ENCODE results near the gene BLZF1. TPM values are rescaled to one million over a fixed set of nuclear protein-coding genes. Genes with fewer than 3 reads are reported as not detected.
"Not testable (repeated sequence)": the region's sequence is repeated elsewhere in the genome, so short reads cannot be mapped to it uniquely, and the experiment has no call there.

BLZF1 gene
- total and polyA plus RNA-seq, 12 donors, result 8.4 to 32.5 (median 24.1) TPM

DNA sequence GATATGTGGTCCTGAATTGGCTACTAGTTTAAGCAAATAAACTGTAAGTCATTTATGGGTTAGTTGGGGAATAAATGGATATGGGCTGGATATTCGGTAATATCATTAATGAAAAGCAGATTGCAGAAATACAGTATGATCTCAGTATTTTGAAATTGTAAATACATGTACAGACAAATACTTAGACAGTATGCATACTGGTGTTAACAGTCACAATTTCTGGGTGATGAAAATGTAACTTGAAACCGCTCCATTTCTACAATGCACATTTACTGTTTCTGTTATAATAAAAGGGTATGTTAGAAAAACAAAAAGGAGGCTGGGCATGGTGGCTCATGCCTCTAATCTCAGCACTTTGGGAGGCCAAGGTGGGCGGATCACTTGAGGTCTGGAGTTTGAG is 28.0 kb downstream of the BLZF1 start:
- Histone ChIP-seq H3K36me3 (peaks cover 0 to 72% (median 13%) of the 10 kb centered on the region in 9 donors), H3K4me1 (no peaks in the 10 kb centered on the region), H3K27me3 (no peaks in the 10 kb centered on the region), H3K27ac (no peak overlapping the region), H3K9me3 (peaks cover 0 to 5% (median 0%) of the 10 kb centered on the region in 11 donors), H3K4me3 (no peak overlapping the region)
- intact Hi-C loops (cut with DNase I), result no loop called here
- 99% methylated on average over 3 of the region's 3 CpGs for WGBS, 2 donors
- TF ChIP-seq, protein P1, sequence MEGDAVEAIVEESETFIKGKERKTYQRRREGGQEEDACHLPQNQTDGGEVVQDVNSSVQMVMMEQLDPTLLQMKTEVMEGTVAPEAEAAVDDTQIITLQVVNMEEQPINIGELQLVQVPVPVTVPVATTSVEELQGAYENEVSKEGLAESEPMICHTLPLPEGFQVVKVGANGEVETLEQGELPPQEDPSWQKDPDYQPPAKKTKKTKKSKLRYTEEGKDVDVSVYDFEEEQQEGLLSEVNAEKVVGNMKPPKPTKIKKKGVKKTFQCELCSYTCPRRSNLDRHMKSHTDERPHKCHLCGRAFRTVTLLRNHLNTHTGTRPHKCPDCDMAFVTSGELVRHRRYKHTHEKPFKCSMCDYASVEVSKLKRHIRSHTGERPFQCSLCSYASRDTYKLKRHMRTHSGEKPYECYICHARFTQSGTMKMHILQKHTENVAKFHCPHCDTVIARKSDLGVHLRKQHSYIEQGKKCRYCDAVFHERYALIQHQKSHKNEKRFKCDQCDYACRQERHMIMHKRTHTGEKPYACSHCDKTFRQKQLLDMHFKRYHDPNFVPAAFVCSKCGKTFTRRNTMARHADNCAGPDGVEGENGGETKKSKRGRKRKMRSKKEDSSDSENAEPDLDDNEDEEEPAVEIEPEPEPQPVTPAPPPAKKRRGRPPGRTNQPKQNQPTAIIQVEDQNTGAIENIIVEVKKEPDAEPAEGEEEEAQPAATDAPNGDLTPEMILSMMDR (IDR thresholded peaks at IDR 0.05), result no peak
- DNase-seq (no peak), ATAC-seq (no peak)

DNA sequence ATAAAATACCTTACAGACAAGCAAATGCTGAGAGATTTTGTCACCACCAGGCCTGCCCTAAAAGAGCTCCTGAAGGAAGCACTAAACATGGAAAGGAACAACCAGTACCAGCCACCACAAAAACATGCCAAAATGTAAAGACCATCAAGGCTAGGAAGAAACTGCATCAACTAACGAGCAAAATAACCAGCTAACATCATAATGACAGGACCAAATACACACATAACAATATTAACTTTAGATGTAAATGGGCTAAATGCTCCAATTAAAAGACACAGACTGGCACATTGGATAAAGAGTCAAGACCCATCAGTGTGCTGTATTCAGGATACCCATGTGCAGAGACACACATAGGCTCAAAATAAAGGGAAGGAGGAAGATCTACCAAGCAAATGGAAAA is 34.6 kb downstream of the BLZF1 start:
- intact Hi-C loops (cut with DNase I); H3K27me3 ChIP-seq; H3K4me3 ChIP-seq; H3K27ac ChIP-seq; H3K36me3 ChIP-seq; DNase-seq; ATAC-seq; H3K4me1 ChIP-seq: not testable (repeated sequence)
- H3K9me3 ChIP-seq, result peaks cover 0 to 63% (median 18%) of the 10 kb centered on the region in 11 donors
- WGBS, 2 donors, result 93% methylated on average over 1 of the region's 1 CpG

DNA sequence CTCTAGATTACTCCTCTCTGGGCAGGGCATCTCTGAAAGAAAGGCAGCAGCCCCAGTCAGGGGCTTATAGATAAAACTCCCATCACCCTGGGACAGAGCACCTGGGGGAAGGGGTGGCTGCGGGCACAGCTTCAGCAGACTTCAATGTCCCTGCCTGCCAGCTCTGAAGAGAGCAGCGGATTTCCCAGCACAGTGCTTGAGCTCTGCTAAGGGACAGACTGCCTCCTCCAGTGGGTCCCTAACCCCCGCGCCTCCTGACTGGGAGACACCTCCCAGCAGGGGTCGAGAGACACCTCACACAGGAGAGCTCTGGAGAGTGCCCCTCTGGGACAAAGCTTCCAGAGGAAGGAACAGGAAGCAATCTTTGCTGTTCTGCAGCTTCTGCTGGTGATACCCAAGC is 40.3 kb downstream of the BLZF1 start:
- 89 to 95% methylated on average over 5 of the region's 5 CpGs for WGBS, 2 donors
- H3K4me1 ChIP-seq, result not testable (repeated sequence)

DNA sequence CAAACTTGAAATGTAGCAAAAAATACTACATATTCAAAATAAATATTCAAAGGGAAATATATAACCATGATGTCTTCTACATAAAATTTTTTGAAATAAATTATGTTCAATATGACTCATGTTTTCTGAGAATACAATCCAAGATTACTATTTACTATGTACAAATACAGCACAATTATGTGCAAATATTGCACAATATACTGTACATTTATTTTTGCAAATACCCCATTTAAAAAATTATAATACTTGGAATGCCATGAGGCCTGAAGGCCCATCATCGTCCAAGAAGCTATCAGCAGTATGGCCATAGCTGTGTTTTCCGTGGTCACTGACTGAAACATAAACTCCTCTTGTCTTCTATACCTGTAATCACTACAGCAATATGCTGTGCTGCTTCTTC is 47.0 kb downstream of the BLZF1 start:
- H3K9me3 ChIP-seq, result peaks cover 0 to 38% (median 4%) of the 10 kb centered on the region in 11 donors
- 90 to 94% methylated on average over 2 of the region's 2 CpGs for WGBS, 2 donors
- H3K4me1 ChIP-seq, result no peaks in the 10 kb centered on the region
- no peak for ATAC-seq
- TF ChIP-seq, protein P1 (IDR thresholded peaks at IDR 0.05), result no peak
- H3K27ac ChIP-seq, result no peak overlapping the region
- H3K4me3 ChIP-seq, result no peak overlapping the region
- no peak for DNase-seq
- intact Hi-C loops (cut with DNase I), result no loop called here
- peaks cover 0 to 3% (median 0%) of the 10 kb centered on the region in 7 donors for H3K27me3 ChIP-seq
- no peaks in the 10 kb centered on the region for H3K36me3 ChIP-seq

More for the DNA sequence above, 40.3 kb downstream of the BLZF1 start:
- H3K27me3 ChIP-seq; H3K36me3 ChIP-seq; H3K27ac ChIP-seq; DNase-seq; ATAC-seq; H3K4me3 ChIP-seq; intact Hi-C loops (cut with DNase I): not testable (repeated sequence)
- H3K9me3 ChIP-seq, result peaks cover 0 to 99% (median 23%) of the 10 kb centered on the region in 11 donors

DNA sequence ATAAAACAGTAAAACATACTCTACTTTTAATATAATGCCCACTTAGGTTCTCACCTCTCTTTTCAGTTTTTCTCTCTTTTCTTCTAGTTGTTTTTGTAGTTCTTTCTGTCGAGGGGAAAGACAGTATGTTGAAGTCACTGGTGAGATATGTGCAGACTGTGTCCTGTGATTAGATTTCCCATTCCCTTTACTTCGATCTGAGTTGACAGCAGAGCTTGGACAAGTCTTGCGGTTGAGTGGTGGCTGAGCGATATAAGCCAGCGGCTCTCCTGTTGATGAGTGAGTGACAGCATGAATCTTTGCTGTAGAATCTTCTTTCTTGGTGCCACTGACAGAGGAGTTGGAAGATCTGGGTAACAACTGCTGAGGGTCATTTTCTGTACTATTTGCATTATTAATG is 53.3 kb downstream of the BLZF1 start:
- no peak overlapping the region for H3K4me3 ChIP-seq
- no peaks in the 10 kb centered on the region for H3K36me3 ChIP-seq
- no peaks in the 10 kb centered on the region for H3K4me1 ChIP-seq
- H3K9me3 ChIP-seq, result no peaks in the 10 kb centered on the region
- H3K27me3 ChIP-seq, result peaks cover 0 to 5% (median 0%) of the 10 kb centered on the region in 7 donors
- no peak overlapping the region for H3K27ac ChIP-seq
- WGBS, 2 donors, result 60 to 70% methylated on average over 5 of the region's 5 CpGs
- DNase-seq (no peak), ATAC-seq (no peak)
- TF ChIP-seq, protein P1 (IDR thresholded peaks at IDR 0.05), result no peak
- intact Hi-C loops (cut with DNase I), result no loop called here
